T-helper 2 cell treated with Interferon-gamma antibody and Interleukin-4, amounts not matched to agents 100 ng/mL and 5 ng/mL, for 36 hours (primary cell): ENCODE measurements around the gene DLG5. TPM values are rescaled to one million over a fixed set of nuclear protein-coding genes. Genes with fewer than 3 reads are reported as not detected.
"Not testable (repeated sequence)": the region's sequence is repeated elsewhere in the genome, so short reads cannot be mapped to it uniquely, and the experiment has no call there.

Experiments
- intact Hi-C: fragments of 100-400 bp; cut with micrococcal nuclease; formaldehyde crosslinking; loops from one replicate; pipeline ENCODE4 v1.15.1; 2023
- total RNA-seq: library from RNA; stranded (reverse); gene quantifications from 2 replicates; pipeline ENCODE4 v1.2.3, GENCODE V29; 2022

DLG5 gene
- total RNA-seq, 1 donor from 2014 or later = 7.6 TPM

DNA sequence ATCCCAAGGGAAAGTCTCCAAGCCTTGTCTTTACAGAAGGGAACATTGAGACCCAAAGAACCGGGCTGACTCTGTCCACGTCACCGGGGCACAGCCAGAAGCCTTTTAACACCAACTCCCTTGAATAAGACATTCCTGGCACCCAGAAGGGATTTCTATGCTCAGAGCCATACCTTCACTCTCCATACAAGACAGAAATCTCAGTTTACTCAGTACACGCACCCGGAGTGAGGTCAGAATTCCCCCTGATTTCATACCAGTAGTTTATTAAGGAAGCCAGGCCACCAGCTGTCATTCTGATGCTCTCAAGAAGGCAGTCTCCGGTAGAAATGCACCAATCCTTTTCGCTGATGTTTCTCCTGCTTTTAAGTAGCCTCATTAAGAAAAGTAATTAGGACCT, 154.7 kb downstream of the DLG5 start:
- intact Hi-C loops = no loop called here

DNA sequence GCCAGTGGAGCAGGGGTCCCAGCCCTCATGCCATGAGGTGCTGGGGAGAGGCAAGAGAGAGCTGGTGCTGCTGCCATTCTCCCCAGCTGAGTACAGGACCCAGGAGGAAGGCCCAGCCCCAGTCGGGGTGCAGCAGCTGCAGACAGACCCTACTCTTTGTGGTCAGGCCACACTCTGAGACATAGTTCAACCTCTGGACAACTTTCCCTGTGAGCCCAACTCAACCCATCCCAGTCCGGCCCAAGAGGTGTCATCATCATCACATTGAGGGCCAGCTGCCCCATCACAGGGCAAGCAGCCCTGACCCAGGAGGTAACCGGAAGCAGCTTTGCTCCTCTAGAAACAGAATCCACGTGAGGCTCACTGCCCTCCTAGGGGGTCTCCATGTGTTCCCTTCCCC, 155.1 kb downstream of the DLG5 start:
- intact Hi-C loops = no loop called here

DNA sequence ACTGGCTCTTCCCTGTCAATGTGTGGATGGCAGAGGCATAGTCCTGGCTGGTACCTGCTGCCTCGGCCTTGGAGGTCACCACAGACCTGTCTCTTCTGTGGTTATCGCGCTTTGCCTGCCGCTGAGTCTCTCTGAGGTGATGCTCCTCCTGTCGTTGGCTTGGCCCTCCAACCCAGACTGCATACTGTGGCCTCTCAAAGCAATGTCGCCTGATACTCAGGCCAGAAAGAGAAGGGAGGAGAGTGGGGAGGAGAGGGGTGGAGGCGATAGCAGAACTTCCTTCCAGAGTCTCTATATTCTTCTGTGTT, 155.7 kb downstream of the DLG5 start:
- intact Hi-C loops = no loop called here

- intact Hi-C loops = no loop called here
Observed at GRCh38 chr10:77770081-77770867, 156.3 kb downstream of the DLG5 start.

DNA sequence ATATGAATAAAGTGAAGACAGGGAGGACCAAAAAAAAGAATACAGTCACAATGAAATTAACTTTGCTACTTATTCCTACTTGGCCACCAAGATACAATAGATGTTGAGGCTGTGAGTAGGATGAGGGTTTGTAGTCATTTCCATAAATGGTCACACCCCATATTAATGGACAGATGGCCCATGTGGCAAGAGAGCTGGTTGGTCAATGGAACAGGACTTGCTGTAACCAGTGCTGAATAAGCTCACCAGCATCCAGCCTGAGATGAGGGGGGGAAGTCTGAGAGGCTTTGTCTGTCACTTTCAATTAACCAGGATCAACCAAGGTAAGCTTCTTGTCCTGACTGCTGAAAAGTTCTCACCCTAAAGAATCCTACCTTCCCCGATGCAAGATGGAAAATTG, 158.5 kb downstream of the DLG5 start:
- intact Hi-C loops = no loop called here

- intact Hi-C loops = no loop called here
Observed at GRCh38 chr10:77763453-77764430, 162.8 kb downstream of the DLG5 start.

DNA sequence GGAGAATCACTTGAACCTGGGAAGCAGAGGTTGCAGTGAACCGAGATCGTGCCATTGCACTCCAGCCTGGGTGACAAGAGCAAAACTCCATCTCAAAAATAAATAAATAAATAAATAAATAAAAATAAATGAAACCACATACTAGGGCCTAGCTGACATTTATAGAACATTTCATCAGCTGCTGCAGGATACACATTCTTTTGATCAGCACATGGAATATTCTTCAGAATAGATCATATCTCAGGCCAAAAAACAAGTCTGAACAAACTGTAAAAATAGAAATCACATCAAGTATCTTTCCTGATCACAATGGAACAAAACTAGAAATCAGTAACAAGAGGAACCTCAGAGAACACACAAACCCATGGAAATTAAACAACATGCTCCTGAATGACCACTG, 168.1 kb downstream of the DLG5 start:
- intact Hi-C loops = not testable (repeated sequence)

- intact Hi-C loops = no loop called here
Observed at GRCh38 chr10:77756319-77757232, 170.0 kb downstream of the DLG5 start.

GRCh38 chr10:77746047-77746707, 180.4 kb downstream of the DLG5 start:
- intact Hi-C loops = no loop called here

- intact Hi-C loops = no loop called here
Observed at GRCh38 chr10:77744245-77744644, 182.3 kb downstream of the DLG5 start.

- intact Hi-C loops = no loop called here
Observed at GRCh38 chr10:77742172-77742571, 184.4 kb downstream of the DLG5 start.

DNA sequence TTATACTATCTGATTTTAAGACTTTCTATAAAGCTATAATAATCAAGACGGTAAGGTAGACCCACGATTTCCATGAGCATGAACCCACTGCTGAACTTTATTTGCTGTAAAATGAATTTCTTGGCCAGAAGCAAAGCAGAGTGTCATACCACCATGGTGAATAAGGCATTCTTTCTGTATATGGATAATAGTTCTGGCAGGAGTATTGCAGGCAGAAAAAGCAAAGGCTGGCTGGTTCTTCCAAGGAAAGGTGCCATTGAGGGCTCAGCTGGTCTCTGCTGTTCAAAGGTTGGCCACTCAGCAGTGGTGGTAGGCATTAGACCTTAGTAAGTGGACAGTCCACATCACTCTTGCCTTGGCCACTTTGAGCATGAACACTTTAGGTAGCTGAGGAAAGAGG, 184.8 kb downstream of the DLG5 start:
- intact Hi-C loops = no loop called here

Other genes starting within 250 kb of the DLG5 start
- 21.9 and 24.2 TPM in 2 replicates for gene POLR3A, start 102.8 kb upstream of the DLG5 start, total RNA-seq
- 1,478 and 1,530 TPM in 2 replicates for gene RPS24, start 107.1 kb upstream of the DLG5 start, total RNA-seq